SIG-M5 treated with dmso at 0.1 percent for 504 hours (cell line): ENCODE results near the gene SUFU.
A peak's percentile ranks its signal among the peaks of the same experiment; 100 is the strongest.

Experiments used
- DNase-seq: peaks from one replicate; lab custom pipeline; 2025; ENCODE audit not compliant: unreplicated experiment; lab: John Stamatoyannopoulos, UW

Gene SUFU

DNA sequence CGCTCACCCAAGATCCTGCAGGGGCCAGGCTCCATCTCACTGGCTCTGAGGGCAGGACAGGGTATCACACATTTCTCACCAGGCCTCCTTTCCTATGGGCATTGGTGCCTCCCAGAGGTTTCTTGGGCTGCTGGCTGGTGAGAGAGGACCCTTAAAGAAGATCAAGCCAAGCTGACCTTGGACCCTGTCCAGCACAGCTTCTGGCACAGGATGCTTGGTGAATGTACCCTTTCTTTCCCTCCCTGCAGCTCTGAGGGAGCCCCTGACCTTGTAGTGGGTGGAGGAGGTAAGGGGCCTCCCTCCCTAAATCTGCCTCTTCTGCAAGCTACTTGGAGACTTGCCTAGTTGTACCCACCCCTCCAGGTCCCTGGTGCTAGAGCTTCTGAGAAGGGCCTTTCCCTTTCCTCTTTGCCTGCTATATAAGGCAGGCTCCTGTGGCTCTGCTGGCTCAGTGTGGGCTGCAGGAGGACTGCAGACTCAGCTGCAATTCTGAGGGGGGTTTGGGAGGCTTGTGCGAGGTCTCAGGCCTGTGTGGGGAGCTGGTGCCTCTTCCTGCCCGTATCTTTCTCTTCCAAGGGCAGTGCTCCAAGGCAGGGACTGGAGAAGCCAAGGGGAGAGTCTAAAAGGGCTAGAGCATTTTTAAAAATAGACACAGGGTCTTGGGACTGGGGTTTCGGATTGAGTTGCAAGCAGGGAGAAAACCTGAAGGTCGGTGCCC lies 128.8 kb downstream of the SUFU start:
- DNase-seq = peak; percentile 53

- peak; percentile 95 for DNase-seq
Observed at GRCh38 chr10:102633287-102633686, 129.5 kb downstream of the SUFU start.

- no peak for DNase-seq
Observed at GRCh38 chr10:102633848-102634247, 130.1 kb downstream of the SUFU start.

- no peak for DNase-seq
Observed at GRCh38 chr10:102634686-102635085, 130.9 kb downstream of the SUFU start.

- no peak for DNase-seq
Observed at GRCh38 chr10:102635377-102635776, 131.6 kb downstream of the SUFU start.

- DNase-seq = no peak
Observed at GRCh38 chr10:102639537-102639936, 135.8 kb downstream of the SUFU start.

GRCh38 chr10:102641402-102641801 lies 137.6 kb downstream of the SUFU start:
- no peak for DNase-seq

DNA sequence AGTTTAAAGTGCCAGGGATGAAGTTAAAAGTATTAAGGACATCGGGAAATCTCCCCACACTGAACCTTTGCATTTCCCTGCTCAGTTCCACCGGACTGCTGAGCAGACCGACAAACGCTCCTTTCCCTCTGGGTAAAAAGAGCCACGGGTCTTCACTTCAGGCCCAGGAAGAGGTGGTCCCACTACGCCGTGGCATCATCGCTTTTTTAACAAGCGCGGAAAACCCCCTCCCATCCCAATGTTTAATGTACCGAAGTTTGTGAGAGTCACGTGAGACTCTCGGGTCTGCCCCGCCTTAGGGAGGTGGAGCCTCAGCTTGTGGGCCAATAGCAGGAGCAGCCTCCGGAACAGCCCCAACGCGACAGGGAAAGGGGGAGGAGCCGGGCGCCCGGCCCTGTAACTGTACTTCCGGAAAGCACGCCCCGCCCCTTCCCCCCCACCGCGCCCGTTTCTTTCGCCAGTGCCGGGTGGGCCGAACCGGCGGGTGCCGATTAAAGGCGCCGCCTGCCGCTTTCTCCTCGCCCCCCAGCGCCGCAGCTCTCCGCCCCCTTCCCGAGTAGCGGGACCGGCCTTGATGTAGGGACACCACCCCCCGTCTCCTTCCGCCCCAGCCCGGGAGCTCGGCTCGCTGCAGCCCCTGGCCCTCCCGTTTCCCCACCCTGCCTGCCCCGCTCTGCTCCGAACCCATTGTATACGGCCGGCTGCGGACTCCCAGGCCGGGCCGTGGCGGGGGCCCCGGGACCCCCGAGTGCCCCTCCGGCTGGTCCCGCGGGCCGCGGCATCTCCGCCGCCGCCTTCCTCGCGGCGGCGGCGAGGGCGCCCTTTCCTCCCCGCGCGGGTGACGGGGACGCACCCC lies 138.3 kb downstream of the SUFU start:
- peak; percentile 94 for DNase-seq

DNA sequence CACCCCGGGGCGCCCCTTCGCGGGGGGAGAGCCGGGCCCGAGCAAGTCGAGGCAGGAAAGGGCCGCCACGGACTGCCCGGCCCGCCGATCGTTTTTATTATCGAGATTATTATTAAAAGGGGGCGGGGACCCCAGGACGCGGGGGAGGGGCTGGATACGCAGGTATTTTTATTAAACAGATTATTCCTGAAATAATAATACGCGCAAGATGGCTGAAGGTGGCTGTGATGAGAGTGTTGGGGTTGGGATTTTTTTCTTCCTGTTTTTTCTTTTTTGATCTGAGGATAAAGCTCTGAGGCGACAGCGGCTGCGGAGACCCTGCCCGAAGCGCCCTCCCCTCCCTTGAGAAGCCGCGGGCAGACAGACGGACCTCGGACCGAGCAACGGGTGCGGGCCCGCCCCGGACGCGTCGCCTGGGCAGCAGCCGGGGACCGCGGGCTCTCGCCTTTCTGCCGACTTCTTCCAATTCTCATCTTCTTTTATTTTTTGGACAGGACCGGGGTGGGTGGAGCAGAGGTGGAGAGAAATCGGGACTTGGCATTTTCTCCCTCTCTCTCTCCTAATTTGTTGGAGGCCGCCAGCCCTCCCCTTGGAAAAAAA lies 139.1 kb downstream of the SUFU start:
- peak; percentile 38 for DNase-seq

DNA sequence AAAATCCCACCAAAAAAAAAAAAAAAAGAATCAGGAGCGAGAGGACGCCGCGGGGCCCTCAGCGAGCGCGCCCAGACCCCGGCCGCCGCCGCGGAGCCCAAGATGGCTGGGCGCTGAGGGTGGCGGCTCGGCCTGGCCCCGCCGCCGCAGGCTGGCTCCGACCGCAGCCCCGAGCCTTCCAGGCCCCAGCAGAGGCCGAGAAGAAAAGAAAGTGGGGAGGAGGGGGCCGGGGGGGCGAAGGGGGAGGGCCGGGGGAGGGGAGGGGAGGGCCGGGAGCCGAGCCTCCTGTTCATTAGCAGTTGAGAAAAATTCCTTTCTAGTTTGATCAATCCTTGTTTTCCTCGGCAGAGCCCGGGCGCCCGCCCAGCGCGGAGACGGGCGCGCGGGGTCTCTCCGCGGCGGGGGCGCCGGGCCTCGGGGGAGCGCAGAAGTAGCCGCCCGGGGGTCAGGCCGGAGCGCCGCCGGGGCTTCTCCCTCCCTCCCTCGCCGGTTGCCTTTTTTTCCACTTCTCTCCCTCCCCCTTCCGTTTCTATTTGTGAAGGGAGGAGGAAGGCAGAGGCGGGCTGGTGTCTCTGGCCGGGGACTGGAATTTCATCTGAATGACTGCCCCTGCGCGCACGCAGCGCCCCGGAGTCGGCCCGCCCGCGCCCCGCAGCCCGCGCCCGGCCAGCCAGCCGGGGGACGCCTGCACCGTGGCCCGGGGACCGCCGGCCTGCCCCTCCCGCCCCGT lies 139.7 kb downstream of the SUFU start:
- peak; percentile 76 for DNase-seq

GRCh38 chr10:102644066-102644645 lies 140.4 kb downstream of the SUFU start, which contains the start of gene TRIM8:
TSS of gene TRIM8 (plus strand) at chr10:102644479. CDS start at chr10:102644618, 139 bp downstream.
- DNase-seq = peak; percentile 52

- peak; percentile 47 for DNase-seq
Observed at GRCh38 chr10:102644646-102645387, 141.0 kb downstream of the SUFU start.

- DNase-seq = peak; percentile 78
Observed at GRCh38 chr10:102645388-102645740, 141.6 kb downstream of the SUFU start.

DNA sequence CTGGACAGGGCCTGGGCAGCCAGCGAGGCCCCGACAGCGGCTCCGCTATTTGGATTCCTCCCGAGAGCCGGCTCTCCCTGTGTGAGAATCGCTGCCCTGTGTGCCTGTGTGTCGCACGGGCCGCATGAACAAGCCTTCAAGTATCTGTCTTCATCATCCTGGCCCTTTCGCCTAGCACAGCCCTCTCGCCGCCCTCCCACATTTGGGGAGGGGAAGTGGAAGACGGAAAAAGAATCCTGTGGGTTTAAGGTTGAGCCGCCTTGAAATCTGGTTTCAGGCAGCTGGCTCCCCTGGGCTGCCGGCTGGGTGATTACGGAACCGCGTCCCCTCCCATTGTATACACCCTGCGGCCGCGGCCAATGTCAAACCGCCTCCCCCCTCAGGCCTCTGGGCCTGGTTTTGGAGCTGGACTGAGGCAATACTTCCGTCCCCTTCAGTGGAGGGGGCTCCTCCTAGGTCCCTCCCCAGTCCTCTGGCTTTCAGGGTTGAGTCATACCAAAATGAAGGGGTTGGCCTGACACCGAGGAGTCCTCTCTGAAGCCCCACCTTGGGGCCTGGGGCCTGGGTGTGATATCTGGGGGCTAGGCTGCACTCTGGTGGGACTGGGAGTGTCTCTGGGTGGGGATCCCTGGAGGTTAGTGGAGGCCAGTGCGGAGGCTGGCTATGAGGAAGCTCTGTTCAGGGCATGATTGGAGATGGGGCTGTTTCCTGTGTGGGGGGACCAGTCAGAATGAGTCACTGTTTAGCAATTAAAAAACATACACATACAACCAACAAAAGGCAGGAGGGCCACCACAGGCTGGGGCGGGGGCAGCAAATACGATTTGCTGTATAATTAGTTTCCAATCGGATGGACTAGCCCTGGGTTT lies 142.2 kb downstream of the SUFU start:
- peak; percentile 95 for DNase-seq

DNA sequence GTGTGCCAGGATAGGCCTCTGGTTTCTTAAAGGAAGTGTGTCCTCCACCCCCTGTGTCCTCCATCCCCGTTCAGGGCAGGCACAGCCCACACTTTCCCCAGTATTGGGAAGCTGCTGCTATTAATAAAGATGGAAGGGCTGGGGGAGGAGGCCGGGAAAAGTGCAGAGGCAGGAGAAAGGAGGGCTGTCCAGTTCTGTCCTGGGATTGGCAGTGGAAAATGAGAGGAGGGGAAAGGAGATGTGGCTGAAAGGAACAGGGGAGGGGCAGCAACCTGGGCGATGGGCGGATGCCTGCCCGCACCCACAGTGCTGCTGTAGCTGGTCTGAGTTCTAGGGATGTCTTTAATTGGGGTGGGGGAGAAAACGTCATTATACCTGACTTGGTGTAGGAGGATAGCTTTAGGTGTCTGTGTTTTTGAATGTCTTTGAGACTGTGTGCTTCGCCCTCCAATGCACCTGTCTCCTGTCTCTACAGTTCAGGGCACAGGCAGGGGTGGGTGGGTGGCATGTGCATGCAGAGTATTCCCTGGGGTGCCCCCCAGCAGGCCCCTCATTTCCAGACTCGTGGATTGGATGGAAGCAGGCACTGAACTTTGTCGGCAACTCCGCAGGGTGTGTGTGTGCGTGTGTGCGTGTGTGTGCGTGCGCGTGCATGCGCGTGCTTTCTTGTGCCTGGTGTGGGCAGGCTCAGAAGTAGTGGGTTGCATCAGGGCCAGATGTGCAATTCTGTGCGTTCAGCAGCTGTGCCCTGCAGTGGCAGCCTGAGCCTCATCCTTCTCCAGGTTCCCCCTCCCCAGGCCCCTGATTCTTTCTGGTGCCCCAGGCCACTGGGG lies 143.1 kb downstream of the SUFU start:
- no peak for DNase-seq

- no peak for DNase-seq
Observed at GRCh38 chr10:102647443-102648268, 143.9 kb downstream of the SUFU start.

DNA sequence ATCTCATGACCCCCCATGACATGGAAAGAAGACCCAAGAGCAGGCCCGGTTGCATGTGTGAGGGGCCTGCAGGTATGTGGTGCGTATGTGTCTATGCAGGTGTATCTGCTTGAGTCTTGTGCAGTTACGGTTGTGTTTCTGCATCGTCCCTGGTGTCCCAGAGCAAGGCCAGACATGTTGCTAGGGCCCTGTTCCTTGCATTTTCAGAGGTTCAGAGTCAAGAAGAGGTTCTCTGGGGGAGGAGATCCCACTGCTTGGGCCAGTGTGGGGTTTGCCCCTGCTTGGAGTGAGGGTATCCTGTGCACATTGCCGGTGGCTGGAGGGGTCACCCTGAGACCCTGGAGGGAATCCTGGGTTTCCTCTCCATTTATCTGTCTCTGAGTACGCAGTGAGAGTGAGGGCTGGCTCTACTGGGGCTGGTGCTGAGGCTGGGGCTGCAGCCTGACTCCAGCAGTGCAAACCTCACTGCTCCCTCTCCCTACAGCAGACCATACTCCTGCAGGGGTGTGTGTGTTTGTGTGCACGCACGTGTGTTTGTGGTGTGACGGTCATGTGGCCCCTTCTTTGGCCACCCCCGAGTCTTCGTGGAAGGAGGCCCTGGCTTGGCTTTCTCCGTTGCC lies 144.6 kb downstream of the SUFU start:
- no peak for DNase-seq
